ENCODE measurements around the gene FARS2.

Gene FARS2

GRCh38 chr6:5282191-5282623 lies 20.9 kb downstream of the FARS2 start:
- no CpG with 5 or more reads among the region's 9 CpGs for WGBS (ENCODE audit: extremely low coverage, insufficient coverage, low lambda C conversion rate)

GRCh38 chr6:5285081-5285480 lies 23.8 kb downstream of the FARS2 start:
- no peak overlapping the region for H3K4me2 ChIP-seq (ENCODE audit: low read length)
- no peak overlapping the region for H3K4ac ChIP-seq (ENCODE audit: low read depth, low read length)
- peaks cover 9% of the 10 kb centered on the region for H3K79me1 ChIP-seq (ENCODE audit: low read length)
- no peak overlapping the region for H3K23ac ChIP-seq (ENCODE audit: low read length)
- no peak overlapping the region for H4K5ac ChIP-seq (ENCODE audit: low read length)
- no peak overlapping the region for H3K56ac ChIP-seq (ENCODE audit: low read length)
- no peak overlapping the region for H2AK5ac ChIP-seq (ENCODE audit: low read length)
- no peak overlapping the region for H3K27ac ChIP-seq (ENCODE audit: low read depth, low read length)
- H3K4me1 ChIP-seq (ENCODE audit: control insufficient read depth, low read depth, low read length), result no peaks in the 10 kb centered on the region
- no peak overlapping the region for H3K4me3 ChIP-seq (ENCODE audit: low read length)
- H3K27me3 ChIP-seq (ENCODE audit: insufficient read depth, low read length, poor library complexity), result no peaks in the 10 kb centered on the region
- H2BK5ac ChIP-seq (ENCODE audit: low read length), result no peak overlapping the region
- no peak overlapping the region for H4K8ac ChIP-seq (ENCODE audit: low read depth, low read length)
- no CpG with 5 or more reads among the region's 6 CpGs for WGBS (ENCODE audit: extremely low coverage, insufficient coverage, low lambda C conversion rate)
- H3K18ac ChIP-seq (ENCODE audit: low read length), result no peak overlapping the region
- no peak overlapping the region for H2BK120ac ChIP-seq (ENCODE audit: low read depth, low read length)
- DNase-seq, result no peak
- no peak overlapping the region for H2BK15ac ChIP-seq (replicated peaks; ENCODE audit: low read depth)
- H3K79me2 ChIP-seq (ENCODE audit: control insufficient read depth, insufficient read depth, low read length), result no peaks in the 10 kb centered on the region
- no peak overlapping the region for H3K9ac ChIP-seq (ENCODE audit: low read length)
- H3K36me3 ChIP-seq (ENCODE audit: control insufficient read depth, insufficient read depth, low read length), result no peaks in the 10 kb centered on the region

More at GRCh38 chr6:5282191-5282623, 20.9 kb downstream of the FARS2 start:
- H3K27me3 ChIP-seq (ENCODE audit: insufficient read depth, low read length, poor library complexity), result no peaks in the 10 kb centered on the region
- no peaks in the 10 kb centered on the region for H3K4me1 ChIP-seq (ENCODE audit: control insufficient read depth, low read depth, low read length)
- no peak overlapping the region for H3K23ac ChIP-seq (ENCODE audit: low read length)
- no peak overlapping the region for H3K56ac ChIP-seq (ENCODE audit: low read length)
- no peak overlapping the region for H2AK5ac ChIP-seq (ENCODE audit: low read length)
- H3K9ac ChIP-seq (ENCODE audit: low read length), result no peak overlapping the region
- no peak overlapping the region for H2BK120ac ChIP-seq (ENCODE audit: low read depth, low read length)
- no peak overlapping the region for H3K4ac ChIP-seq (ENCODE audit: low read depth, low read length)
- H3K4me3 ChIP-seq (ENCODE audit: low read length), result no peak overlapping the region
- no peak overlapping the region for H2BK5ac ChIP-seq (ENCODE audit: low read length)
- H4K8ac ChIP-seq (ENCODE audit: low read depth, low read length), result no peak overlapping the region
- no peak overlapping the region for H3K18ac ChIP-seq (ENCODE audit: low read length)
- no peak overlapping the region for H2BK15ac ChIP-seq (replicated peaks; ENCODE audit: low read depth)
- DNase-seq, result peak; percentile 26
- H4K5ac ChIP-seq (ENCODE audit: low read length), result no peak overlapping the region
- H3K4me2 ChIP-seq (ENCODE audit: low read length), result no peak overlapping the region
- H3K36me3 ChIP-seq (ENCODE audit: control insufficient read depth, insufficient read depth, low read length), result no peaks in the 10 kb centered on the region
- H3K27ac ChIP-seq (ENCODE audit: low read depth, low read length), result no peak overlapping the region
- no peaks in the 10 kb centered on the region for H3K79me2 ChIP-seq (ENCODE audit: control insufficient read depth, insufficient read depth, low read length)
- peaks cover 7% of the 10 kb centered on the region for H3K79me1 ChIP-seq (ENCODE audit: low read length)

GRCh38 chr6:5285526-5285925 lies 24.2 kb downstream of the FARS2 start:
- H2BK15ac ChIP-seq (replicated peaks; ENCODE audit: low read depth), result no peak overlapping the region
- H3K36me3 ChIP-seq (ENCODE audit: control insufficient read depth, insufficient read depth, low read length), result no peaks in the 10 kb centered on the region
- DNase-seq, result no peak
- H3K79me2 ChIP-seq (ENCODE audit: control insufficient read depth, insufficient read depth, low read length), result no peaks in the 10 kb centered on the region
- no peak overlapping the region for H3K4me2 ChIP-seq (ENCODE audit: low read length)
- H3K23ac ChIP-seq (ENCODE audit: low read length), result no peak overlapping the region
- H3K4me3 ChIP-seq (ENCODE audit: low read length), result no peak overlapping the region
- H3K4ac ChIP-seq (ENCODE audit: low read depth, low read length), result no peak overlapping the region
- no peak overlapping the region for H4K8ac ChIP-seq (ENCODE audit: low read depth, low read length)
- H3K4me1 ChIP-seq (ENCODE audit: control insufficient read depth, low read depth, low read length), result no peaks in the 10 kb centered on the region
- H3K27ac ChIP-seq (ENCODE audit: low read depth, low read length), result no peak overlapping the region
- no peak overlapping the region for H2BK120ac ChIP-seq (ENCODE audit: low read depth, low read length)
- WGBS (ENCODE audit: extremely low coverage, insufficient coverage, low lambda C conversion rate), result no CpG with 5 or more reads among the region's 5 CpGs
- H2AK5ac ChIP-seq (ENCODE audit: low read length), result no peak overlapping the region
- H3K56ac ChIP-seq (ENCODE audit: low read length), result no peak overlapping the region
- peaks cover 9% of the 10 kb centered on the region for H3K79me1 ChIP-seq (ENCODE audit: low read length)
- no peaks in the 10 kb centered on the region for H3K27me3 ChIP-seq (ENCODE audit: insufficient read depth, low read length, poor library complexity)
- H2BK5ac ChIP-seq (ENCODE audit: low read length), result no peak overlapping the region
- H3K18ac ChIP-seq (ENCODE audit: low read length), result no peak overlapping the region
- H3K9ac ChIP-seq (ENCODE audit: low read length), result no peak overlapping the region
- no peak overlapping the region for H4K5ac ChIP-seq (ENCODE audit: low read length)

GRCh38 chr6:5286780-5287179 lies 25.5 kb downstream of the FARS2 start:
- Histone ChIP-seq H3K18ac (ENCODE audit: low read length) (no peak overlapping the region), H3K4ac (ENCODE audit: low read depth, low read length) (no peak overlapping the region), H2BK120ac (ENCODE audit: low read depth, low read length) (no peak overlapping the region), H3K56ac (ENCODE audit: low read length) (no peak overlapping the region), H4K8ac (ENCODE audit: low read depth, low read length) (no peak overlapping the region), H3K4me3 (ENCODE audit: low read length) (no peak overlapping the region), H3K27me3 (ENCODE audit: insufficient read depth, low read length, poor library complexity) (no peaks in the 10 kb centered on the region), H3K79me2 (ENCODE audit: control insufficient read depth, insufficient read depth, low read length) (no peaks in the 10 kb centered on the region), H3K23ac (ENCODE audit: low read length) (no peak overlapping the region), H3K4me2 (ENCODE audit: low read length) (no peak overlapping the region), H3K27ac (ENCODE audit: low read depth, low read length) (no peak overlapping the region), H3K79me1 (ENCODE audit: low read length) (peaks cover 9% of the 10 kb centered on the region), H3K9ac (ENCODE audit: low read length) (no peak overlapping the region), H3K4me1 (ENCODE audit: control insufficient read depth, low read depth, low read length) (no peaks in the 10 kb centered on the region), H3K36me3 (ENCODE audit: control insufficient read depth, insufficient read depth, low read length) (no peaks in the 10 kb centered on the region), H2BK15ac (replicated peaks; ENCODE audit: low read depth) (no peak overlapping the region), H2AK5ac (ENCODE audit: low read length) (no peak overlapping the region), H4K5ac (ENCODE audit: low read length) (no peak overlapping the region), H2BK5ac (ENCODE audit: low read length) (no peak overlapping the region)
- no peak for DNase-seq
- WGBS (ENCODE audit: extremely low coverage, insufficient coverage, low lambda C conversion rate), result no CpG with 5 or more reads among the region's 7 CpGs

GRCh38 chr6:5287205-5287965 lies 26.1 kb downstream of the FARS2 start:
- H3K4me2 ChIP-seq (ENCODE audit: low read length), result no peak overlapping the region
- H3K23ac ChIP-seq (ENCODE audit: low read length), result no peak overlapping the region
- no peak overlapping the region for H3K4me3 ChIP-seq (ENCODE audit: low read length)
- H3K27me3 ChIP-seq (ENCODE audit: insufficient read depth, low read length, poor library complexity), result no peaks in the 10 kb centered on the region
- no peak overlapping the region for H2BK120ac ChIP-seq (ENCODE audit: low read depth, low read length)
- H3K18ac ChIP-seq (ENCODE audit: low read length), result no peak overlapping the region
- H3K27ac ChIP-seq (ENCODE audit: low read depth, low read length), result no peak overlapping the region
- no peak overlapping the region for H2AK5ac ChIP-seq (ENCODE audit: low read length)
- H3K4ac ChIP-seq (ENCODE audit: low read depth, low read length), result no peak overlapping the region
- no peak overlapping the region for H2BK15ac ChIP-seq (replicated peaks; ENCODE audit: low read depth)
- H2BK5ac ChIP-seq (ENCODE audit: low read length), result no peak overlapping the region
- H3K4me1 ChIP-seq (ENCODE audit: control insufficient read depth, low read depth, low read length), result no peaks in the 10 kb centered on the region
- peaks cover 8% of the 10 kb centered on the region for H3K79me1 ChIP-seq (ENCODE audit: low read length)
- no peaks in the 10 kb centered on the region for H3K79me2 ChIP-seq (ENCODE audit: control insufficient read depth, insufficient read depth, low read length)
- no CpG with 5 or more reads among the region's 12 CpGs for WGBS (ENCODE audit: extremely low coverage, insufficient coverage, low lambda C conversion rate)
- H4K8ac ChIP-seq (ENCODE audit: low read depth, low read length), result no peak overlapping the region
- no peak overlapping the region for H4K5ac ChIP-seq (ENCODE audit: low read length)
- no peak overlapping the region for H3K56ac ChIP-seq (ENCODE audit: low read length)
- H3K36me3 ChIP-seq (ENCODE audit: control insufficient read depth, insufficient read depth, low read length), result no peaks in the 10 kb centered on the region
- DNase-seq, result peak; percentile 21
- no peak overlapping the region for H3K9ac ChIP-seq (ENCODE audit: low read length)

GRCh38 chr6:5287966-5288297 lies 26.6 kb downstream of the FARS2 start:
- Histone ChIP-seq H2BK5ac (ENCODE audit: low read length) (no peak overlapping the region), H3K27me3 (ENCODE audit: insufficient read depth, low read length, poor library complexity) (no peaks in the 10 kb centered on the region), H3K79me2 (ENCODE audit: control insufficient read depth, insufficient read depth, low read length) (no peaks in the 10 kb centered on the region), H3K23ac (ENCODE audit: low read length) (no peak overlapping the region), H3K4me2 (ENCODE audit: low read length) (no peak overlapping the region), H3K4me1 (ENCODE audit: control insufficient read depth, low read depth, low read length) (no peaks in the 10 kb centered on the region), H4K5ac (ENCODE audit: low read length) (no peak overlapping the region), H3K18ac (ENCODE audit: low read length) (no peak overlapping the region), H3K4me3 (ENCODE audit: low read length) (no peak overlapping the region), H2BK15ac (replicated peaks; ENCODE audit: low read depth) (no peak overlapping the region), H3K36me3 (ENCODE audit: control insufficient read depth, insufficient read depth, low read length) (no peaks in the 10 kb centered on the region), H2BK120ac (ENCODE audit: low read depth, low read length) (no peak overlapping the region), H3K9ac (ENCODE audit: low read length) (no peak overlapping the region), H3K56ac (ENCODE audit: low read length) (no peak overlapping the region), H3K27ac (ENCODE audit: low read depth, low read length) (no peak overlapping the region), H2AK5ac (ENCODE audit: low read length) (no peak overlapping the region), H3K4ac (ENCODE audit: low read depth, low read length) (no peak overlapping the region), H4K8ac (ENCODE audit: low read depth, low read length) (no peak overlapping the region), H3K79me1 (ENCODE audit: low read length) (peaks cover 10% of the 10 kb centered on the region)
- no CpG with 5 or more reads among the region's 2 CpGs for WGBS (ENCODE audit: extremely low coverage, insufficient coverage, low lambda C conversion rate)
- no peak for DNase-seq

Data from mesendoderm (in vitro differentiated cells).